GM12875 (cell line): ENCODE results near the gene CMC2.

Experiments used
- H3K4me3 ChIP-seq: one replicate; pipeline ENCODE4 v1.5.1; 2011; ENCODE audit warnings: low read depth, low read length, control low read depth
- TF ChIP-seq, protein P1 (sequence below): IDR thresholded peaks from 2 replicates; pipeline ENCODE4 v1.5.1; 2011; ENCODE audit warnings: low read depth, mild to moderate bottlenecking, control low read depth, inconsistent platforms, low read length, moderate library complexity, borderline replicate concordance; ENCODE audit not compliant: insufficient read depth

Gene CMC2

GRCh38 chr16:81006813-81007695 is at the start of gene CMC2, which contains the start of gene CENPN:
Gene CMC2, minus strand, starts transcription at chr16:81006885. Its CDS starts 9,491 bp downstream, at chr16:80997394.
Gene CENPN, plus strand, starts transcription at chr16:81007214. Its CDS starts 4,726 bp downstream, at chr16:81011940.
- TF ChIP-seq, protein P1, sequence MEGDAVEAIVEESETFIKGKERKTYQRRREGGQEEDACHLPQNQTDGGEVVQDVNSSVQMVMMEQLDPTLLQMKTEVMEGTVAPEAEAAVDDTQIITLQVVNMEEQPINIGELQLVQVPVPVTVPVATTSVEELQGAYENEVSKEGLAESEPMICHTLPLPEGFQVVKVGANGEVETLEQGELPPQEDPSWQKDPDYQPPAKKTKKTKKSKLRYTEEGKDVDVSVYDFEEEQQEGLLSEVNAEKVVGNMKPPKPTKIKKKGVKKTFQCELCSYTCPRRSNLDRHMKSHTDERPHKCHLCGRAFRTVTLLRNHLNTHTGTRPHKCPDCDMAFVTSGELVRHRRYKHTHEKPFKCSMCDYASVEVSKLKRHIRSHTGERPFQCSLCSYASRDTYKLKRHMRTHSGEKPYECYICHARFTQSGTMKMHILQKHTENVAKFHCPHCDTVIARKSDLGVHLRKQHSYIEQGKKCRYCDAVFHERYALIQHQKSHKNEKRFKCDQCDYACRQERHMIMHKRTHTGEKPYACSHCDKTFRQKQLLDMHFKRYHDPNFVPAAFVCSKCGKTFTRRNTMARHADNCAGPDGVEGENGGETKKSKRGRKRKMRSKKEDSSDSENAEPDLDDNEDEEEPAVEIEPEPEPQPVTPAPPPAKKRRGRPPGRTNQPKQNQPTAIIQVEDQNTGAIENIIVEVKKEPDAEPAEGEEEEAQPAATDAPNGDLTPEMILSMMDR: no peak
- peak within 1 kb of the TSS; percentile 90 for H3K4me3 ChIP-seq

GRCh38 chr16:81053761-81054160 is 47.1 kb upstream of the CMC2 start:
- H3K4me3 ChIP-seq: no peak overlapping the region
- TF ChIP-seq, protein P1: no peak

DNA sequence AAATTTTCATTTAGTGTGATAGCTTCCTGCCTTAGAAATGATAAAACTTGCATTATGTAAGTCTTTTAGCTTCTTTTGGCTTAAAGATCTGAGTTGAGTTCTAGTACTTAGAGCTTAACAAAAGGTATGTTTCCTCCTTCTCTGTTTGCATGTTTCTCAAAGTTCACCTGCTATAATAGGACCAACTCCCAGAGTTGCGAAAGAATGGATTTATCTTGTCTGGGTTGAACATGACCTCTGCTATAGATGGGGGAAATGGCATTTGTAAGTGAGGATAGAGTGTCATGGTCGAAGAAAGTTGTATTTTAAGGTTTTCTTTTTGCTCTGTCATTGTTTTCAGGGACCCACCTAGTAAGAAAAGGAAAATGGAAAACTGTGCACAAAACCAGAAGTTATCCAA is 36.1 kb upstream of the CMC2 start:
- H3K4me3 ChIP-seq: no peak overlapping the region
- TF ChIP-seq, protein P1: no peak

- no peak overlapping the region for H3K4me3 ChIP-seq
- TF ChIP-seq, protein P1: no peak
These were observed 35.0 kb upstream of the CMC2 start for GRCh38 chr16:81041696-81042095.

- H3K4me3 ChIP-seq: no peak overlapping the region
- TF ChIP-seq, protein P1: no peak
These were observed 34.2 kb upstream of the CMC2 start for GRCh38 chr16:81040842-81041241.

DNA sequence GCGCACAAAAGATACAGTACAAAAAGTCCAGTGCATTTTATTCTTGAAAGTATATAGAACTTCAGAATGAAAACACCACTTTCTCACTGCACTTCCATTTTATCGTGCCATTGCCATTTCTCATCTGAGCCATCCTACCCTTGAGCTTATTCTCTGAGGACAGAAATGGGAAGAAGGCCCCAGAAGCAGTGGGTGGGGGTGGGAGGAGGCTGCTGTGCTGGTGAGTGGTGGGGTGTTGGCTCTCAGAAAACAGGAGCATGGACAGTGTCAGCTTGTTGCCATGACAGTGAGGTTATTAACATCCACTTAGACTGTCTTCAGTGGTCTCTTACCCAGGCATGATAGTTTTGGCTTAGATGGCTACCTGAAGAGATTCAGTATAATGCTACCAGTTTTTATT is 33.4 kb upstream of the CMC2 start:
- TF ChIP-seq, protein P1: no peak
- no peak overlapping the region for H3K4me3 ChIP-seq
